ENCODE results near the gene MRGPRD.

GRCh38 chr11:68954836-68955606 lies 25.8 kb downstream of the MRGPRD start:
- TF ChIP-seq CTCF (IDR thresholded peaks at IDR 0.05) (no peak), POLR2A (IDR thresholded peaks at IDR 0.05) (no peak)

All from thyroid gland (tissue), 4 donors.